Endometrium (tissue), 2 donors: ENCODE results near the gene NKX2-1.
"Not testable (repeated sequence)": the region's sequence is repeated elsewhere in the genome, so short reads cannot be mapped to it uniquely, and the experiment has no call there.

Experiments used
- FAIRE-seq: peaks from 2 replicates; lab custom pipeline; 2012; peaks lifted over from hg19 to GRCh38; lab: Jason Lieb, UNC
- donor health status: control.
- donor health status: control.

The NKX2-1 gene

GRCh38 chr14:36505181-36505815 lies 14.7 kb downstream of the NKX2-1 start:
- no peak for FAIRE-seq

DNA sequence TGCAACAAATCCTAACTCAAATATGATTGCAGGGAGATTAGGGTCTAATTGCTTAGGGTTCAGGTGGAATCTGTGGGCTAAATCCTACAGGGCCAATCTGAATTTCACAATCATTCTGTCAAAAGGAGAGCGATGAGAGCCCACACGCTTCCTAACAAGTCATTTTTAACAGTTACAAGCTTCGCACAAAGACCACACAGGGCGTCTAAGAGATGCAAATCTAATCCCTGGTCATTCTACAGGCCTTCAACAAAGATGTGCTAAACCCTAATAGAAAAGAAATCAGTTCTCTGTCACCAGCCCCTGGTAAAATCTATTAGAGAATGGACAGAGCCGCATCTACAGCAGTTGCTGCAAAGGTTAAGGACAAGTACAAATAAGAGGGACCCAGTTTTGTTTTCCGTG lies 15.3 kb downstream of the NKX2-1 start:
- no peak for FAIRE-seq

DNA sequence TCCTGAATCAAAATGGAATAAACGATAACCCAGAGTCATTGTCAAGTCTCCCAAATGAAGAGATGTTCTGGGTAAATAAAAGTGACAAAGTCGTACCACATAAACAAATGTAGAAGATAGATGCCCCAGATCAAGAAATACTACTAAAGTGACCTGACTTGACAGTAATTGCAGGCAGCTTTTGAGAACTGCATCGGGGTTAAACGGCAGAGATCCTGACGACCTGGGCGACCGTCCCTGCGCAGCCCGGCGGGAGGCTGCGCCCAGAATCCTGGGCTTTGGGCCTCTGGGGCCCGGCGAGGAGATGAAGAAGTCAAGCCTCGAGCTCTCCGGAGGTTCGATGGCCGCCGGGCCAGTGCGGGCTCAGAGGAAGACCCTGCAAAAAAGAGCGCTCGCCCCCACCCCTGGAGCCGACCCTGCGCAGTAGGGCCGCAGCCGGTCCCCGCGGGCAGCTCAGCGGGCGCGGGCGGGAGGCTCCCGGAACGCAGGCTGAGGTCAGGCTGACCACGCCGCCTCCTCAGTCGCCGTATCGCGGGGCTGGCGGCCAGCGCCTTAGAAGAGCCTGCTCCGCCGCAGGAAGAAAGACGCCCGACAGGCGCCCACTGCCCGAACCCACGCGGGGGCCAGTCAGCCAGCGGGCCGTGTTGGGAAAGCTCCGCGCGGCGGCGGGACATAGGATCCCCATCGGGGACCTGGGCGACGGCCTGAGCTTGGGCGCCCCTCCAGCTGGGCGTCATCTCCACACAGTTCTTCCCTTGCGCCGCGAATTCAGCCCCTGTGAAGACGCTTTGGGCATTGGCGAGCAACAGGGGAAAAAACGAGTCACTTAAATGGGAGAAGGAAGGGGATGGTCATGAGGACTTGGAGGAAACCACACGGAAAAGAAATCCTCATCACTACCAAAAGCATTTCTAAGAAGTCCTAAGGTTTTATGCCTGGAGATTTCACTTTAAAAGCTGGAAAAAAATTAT lies 16.0 kb downstream of the NKX2-1 start:
- no peak for FAIRE-seq

GRCh38 chr14:36502558-36503508 lies 17.2 kb downstream of the NKX2-1 start:
- FAIRE-seq = no peak

GRCh38 chr14:36498938-36499337 lies 21.1 kb downstream of the NKX2-1 start:
- no peak for FAIRE-seq

GRCh38 chr14:36496346-36496745 lies 23.7 kb downstream of the NKX2-1 start:
- no peak for FAIRE-seq

DNA sequence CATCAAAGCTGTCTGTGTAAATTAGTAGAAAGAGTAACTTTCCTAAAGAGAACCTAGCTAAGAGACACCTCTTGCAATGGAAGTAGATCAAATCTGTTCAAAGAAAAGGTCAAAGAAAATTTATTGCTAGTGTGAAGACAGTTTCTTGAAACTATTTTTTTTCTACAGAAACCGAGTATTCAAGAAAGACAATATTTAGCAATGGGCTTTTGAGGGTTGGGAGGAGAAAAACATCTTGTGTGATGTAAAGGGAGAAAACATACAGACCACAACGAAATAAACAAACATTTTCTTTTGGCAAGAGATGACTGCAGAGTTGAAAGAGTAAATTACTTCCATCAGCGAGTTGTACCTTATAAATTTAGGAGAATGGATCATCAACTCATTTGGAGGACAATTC lies 24.4 kb downstream of the NKX2-1 start:
- FAIRE-seq = no peak

DNA sequence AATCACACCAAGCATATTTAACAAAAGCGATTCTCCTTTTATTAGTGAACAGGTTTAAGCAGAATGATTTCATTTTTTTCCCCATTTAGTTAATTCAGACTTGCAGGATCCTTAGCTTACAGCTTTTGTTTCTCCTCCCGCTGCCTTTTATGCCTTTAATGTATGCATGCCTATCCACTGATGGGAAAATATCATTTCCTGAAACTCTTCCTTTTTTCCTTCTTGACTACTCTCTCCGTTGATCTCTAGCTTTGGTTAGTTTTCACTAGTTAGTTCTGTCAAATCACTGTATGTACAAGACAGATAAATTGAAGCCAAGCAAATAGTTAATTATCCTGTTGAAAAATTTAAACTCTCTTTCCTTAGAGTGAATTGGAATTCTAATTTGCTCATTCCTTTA lies 26.3 kb downstream of the NKX2-1 start:
- FAIRE-seq = no peak

GRCh38 chr14:36485773-36486172 lies 34.3 kb downstream of the NKX2-1 start:
- no peak for FAIRE-seq

- no peak for FAIRE-seq
Observed at GRCh38 chr14:36479344-36479743, 40.7 kb downstream of the NKX2-1 start.

DNA sequence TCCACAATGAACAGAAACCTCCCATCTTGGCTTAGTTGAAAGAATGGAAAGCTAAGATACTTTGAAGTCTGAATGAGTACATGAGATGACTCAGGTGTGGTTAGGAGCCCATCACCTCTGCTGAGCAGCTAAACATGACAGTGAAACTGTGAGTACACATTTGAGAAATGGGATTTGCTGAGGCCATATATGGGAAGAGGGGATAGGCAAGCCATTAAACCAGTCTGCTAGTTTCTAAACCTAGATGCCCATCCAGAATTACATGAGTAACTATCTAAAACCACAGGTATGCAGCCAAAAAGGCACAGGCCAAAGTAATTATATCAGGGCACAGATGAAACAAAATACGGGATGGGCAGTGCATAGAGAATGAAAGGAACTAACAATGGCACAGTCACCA lies 41.2 kb downstream of the NKX2-1 start:
- no peak for FAIRE-seq

GRCh38 chr14:36477266-36477665 lies 42.8 kb downstream of the NKX2-1 start:
- no peak for FAIRE-seq

DNA sequence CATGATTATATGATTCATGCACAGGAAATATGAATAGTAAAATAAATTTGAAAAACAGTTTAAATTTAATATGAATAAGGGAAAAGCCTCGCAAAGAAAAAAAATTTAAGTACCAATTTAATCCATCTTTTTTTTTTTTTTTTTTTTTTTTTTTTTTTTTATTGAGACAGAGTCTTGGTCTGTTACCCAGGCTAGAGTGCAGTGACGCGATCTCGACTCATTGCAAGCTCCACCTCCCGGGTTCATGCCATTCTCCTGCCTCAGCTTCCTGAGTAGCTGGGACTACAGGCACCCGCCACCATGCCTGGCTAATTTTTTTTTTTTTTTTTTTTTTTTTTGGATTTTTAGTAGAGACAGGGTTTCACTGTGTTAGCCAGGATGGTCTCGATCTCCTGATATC lies 44.0 kb downstream of the NKX2-1 start:
- FAIRE-seq = not testable (repeated sequence)

GRCh38 chr14:36474593-36474992 lies 45.4 kb downstream of the NKX2-1 start:
- FAIRE-seq = no peak

DNA sequence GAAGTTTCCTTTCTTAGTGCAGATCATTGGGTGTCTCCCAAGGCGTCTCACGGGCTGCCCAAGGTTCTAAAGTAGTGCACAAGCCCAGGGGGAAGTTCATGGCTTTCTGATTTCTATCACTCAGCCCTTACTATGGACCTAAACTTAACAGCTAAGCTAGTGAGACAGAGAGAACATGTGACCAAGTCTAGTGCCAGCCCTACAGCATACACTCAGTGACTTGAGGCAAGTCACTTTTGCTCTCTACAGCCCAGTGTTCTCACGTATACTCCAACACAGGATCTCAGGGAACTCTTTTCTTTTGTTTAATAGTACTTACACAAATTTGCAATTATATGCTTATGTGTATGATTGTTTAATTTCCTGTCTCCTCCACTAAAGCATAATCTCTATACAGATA lies 48.6 kb downstream of the NKX2-1 start:
- FAIRE-seq = no peak

DNA sequence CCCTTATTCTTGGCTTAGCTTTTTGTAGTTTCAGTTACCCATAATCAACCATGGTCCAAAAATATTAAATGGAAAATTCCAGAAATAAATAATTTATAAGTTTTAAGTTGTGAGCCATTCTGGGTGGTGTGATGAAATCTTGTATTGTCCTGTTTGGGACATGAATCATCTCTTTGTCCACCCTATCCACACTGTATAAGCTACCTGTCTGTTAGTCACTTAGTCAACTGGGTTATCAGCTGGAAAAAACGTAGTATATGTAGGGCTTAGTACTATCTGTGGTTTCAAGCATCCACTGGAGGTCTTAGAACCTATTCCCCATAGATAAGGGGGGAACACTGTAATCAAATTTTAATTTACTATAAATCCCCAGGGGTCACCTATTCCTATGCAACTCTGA lies 52.7 kb downstream of the NKX2-1 start:
- FAIRE-seq = no peak
